Measurements from ENCODE around the gene LRGUK.

LRGUK gene

DNA sequence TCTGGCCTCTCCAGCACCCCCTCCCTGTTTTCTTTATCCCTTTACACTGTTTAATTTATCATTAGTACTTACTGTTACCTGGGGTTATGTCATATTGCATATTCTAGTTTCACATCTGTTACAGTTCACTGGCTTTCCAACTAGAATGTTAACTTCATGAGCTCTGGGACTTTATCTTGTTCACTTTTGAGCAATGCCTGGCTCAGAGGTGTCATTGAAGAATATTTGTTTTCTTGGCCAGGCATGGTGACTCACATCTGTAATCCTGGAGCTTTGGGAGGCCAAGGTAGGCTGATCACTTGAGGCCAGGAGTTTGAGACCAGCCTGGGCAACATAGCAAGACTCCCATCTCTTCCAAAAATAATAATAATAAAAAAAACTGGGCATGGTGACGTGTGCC is 40.7 kb downstream of the LRGUK start:
- TF ChIP-seq, protein P1, sequence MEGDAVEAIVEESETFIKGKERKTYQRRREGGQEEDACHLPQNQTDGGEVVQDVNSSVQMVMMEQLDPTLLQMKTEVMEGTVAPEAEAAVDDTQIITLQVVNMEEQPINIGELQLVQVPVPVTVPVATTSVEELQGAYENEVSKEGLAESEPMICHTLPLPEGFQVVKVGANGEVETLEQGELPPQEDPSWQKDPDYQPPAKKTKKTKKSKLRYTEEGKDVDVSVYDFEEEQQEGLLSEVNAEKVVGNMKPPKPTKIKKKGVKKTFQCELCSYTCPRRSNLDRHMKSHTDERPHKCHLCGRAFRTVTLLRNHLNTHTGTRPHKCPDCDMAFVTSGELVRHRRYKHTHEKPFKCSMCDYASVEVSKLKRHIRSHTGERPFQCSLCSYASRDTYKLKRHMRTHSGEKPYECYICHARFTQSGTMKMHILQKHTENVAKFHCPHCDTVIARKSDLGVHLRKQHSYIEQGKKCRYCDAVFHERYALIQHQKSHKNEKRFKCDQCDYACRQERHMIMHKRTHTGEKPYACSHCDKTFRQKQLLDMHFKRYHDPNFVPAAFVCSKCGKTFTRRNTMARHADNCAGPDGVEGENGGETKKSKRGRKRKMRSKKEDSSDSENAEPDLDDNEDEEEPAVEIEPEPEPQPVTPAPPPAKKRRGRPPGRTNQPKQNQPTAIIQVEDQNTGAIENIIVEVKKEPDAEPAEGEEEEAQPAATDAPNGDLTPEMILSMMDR (IDR thresholded peaks at IDR 0.05), result no peak
- DNase-seq (ENCODE audit: low spot score), result no peak
- Histone ChIP-seq H3K27ac (no peak overlapping the region), H3K4me3 (no peak overlapping the region)

DNA sequence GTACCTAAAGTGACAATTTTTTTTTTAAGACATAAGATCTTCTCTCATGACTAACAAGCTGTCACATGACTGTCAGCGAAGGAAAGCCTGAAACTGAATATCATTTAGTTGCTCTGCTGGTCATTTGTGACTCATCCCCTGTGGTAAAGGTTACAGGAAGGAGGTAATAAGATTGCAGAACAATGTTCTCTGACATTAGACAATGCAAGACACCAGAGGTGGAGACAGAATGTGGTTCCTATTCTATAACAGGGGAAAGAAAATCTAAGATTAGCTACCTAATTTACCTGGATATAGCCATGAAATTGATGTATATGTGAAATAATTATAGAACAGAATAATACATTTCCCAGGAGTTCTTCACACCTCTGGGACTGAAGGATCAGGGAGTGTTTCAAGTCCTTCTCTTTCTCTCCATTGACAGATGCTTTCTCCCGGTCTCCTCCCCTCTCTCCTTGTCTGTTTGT is 47.7 kb downstream of the LRGUK start:
- DNase-seq (ENCODE audit: low spot score), result no peak
- no peak overlapping the region for H3K4me3 ChIP-seq
- no peak overlapping the region for H3K27ac ChIP-seq
- TF ChIP-seq, protein P1 (IDR thresholded peaks at IDR 0.05), result no peak

DNA sequence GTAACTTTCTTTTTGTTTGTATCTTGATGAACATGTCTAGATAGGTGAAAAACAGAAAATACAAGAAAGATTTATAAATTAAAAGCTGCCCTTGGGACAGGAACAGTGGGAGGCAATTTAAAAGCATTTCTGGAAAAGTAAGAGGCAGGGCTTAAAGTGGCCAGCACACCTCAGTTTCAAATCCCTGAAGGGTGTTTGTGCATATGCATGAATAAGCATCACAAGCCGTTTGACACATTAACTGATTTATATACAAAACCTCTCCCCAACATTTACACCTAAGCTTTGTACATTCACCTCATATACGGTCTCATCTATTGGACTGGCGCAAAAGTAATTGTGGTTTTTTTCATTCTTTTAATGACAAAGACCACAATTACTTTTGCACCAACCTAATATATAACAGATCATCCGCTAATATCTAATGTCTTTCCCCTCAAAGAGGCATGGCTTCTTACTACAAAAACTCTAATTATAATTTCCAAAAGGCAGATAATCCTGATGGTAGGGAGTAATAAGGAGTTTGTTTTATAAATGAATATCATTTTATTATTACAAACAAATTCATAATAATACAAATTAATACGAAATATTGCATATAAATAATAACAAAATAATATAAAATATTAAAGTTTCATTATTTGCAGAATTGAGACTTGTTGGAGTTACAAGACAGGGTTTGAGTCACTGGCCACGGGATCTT is 48.3 kb downstream of the LRGUK start:
- TF ChIP-seq, protein P1 (IDR thresholded peaks at IDR 0.05), result no peak
- no peak for DNase-seq (ENCODE audit: low spot score)
- no peak overlapping the region for H3K4me3 ChIP-seq
- H3K27ac ChIP-seq, result no peak overlapping the region

DNA sequence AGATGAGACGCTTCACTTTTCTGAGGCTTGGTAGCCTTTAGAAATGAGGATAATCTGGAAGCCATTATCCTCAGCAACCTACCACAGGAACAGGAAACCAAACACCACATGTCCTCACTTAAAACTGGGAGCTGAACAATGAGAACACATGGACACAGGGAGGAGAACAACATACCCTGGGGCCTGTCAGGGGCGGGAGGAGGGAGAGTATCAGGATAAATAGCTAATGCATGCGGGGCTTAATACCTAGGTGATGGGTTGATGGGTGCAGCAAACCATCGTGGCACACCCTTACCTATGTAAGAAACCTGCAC is 48.9 kb downstream of the LRGUK start:
- H3K4me3 ChIP-seq, result no peak overlapping the region
- no peak for DNase-seq (ENCODE audit: low spot score)
- H3K27ac ChIP-seq, result no peak overlapping the region
- TF ChIP-seq, protein P1 (IDR thresholded peaks at IDR 0.05), result no peak

DNA sequence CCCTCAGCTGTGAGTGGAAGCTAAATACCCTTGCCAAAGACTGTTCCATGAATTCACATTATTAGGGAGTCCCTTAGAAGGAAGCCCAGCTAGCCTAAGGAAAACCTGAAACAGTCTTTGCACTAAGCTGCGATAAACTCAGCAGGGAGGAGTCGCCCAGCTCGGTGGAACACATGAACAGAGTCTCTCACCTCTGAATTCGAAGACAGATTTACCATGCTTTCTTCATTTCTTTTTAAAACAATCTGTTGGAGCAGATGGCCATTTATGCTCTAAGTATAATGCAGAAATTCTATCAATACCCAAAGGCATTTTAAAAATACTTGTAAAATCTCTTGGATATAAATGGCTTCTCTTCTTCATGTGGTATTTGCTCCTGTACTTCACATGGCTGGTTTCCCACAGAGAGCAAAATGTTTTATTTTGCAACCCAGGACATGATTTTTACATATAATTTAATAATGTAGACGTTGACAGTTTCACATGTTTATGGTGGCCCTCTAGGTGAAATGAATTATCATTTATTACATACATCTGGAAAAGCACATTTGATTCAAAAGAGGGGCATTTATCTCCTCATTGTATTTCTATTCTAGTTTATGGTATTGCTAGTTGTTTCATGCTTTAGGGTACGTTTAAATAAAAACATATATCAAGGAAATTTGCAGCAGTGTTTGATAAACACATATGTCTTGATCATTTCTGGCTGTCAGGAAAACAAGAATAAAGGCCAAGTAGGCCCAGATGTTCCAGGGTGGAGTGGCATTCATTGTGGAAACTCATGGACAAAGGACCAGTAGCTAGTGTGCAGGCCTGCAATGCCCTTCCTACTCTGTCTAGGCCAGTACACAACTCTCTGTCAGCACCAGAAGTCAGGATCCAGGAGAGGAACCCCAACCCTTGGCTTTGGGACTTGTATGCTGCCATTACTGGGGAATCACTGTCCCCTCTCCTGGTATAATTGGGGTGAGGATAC is 52.2 kb downstream of the LRGUK start:
- TF ChIP-seq, protein P1 (IDR thresholded peaks at IDR 0.05), result no peak
- no peak overlapping the region for H3K4me3 ChIP-seq
- no peak for DNase-seq (ENCODE audit: low spot score)
- no peak overlapping the region for H3K27ac ChIP-seq

DNA sequence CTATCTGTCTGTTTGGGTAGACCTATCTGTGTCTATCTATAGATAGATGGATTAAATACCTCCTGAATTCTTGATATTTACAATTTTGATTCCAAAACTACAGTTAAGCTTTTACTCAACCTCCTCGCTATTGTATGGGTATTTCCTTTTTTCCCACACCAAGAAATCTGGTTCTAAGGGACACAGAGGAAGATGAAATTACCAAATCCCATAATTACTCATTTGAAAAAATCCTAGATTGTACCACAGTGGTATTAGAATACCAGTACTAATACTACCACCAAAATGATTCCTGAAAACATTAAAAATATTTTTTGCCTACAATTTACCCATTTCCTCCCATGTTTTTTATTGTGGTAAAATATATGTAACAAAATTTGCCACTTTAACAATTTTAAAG is 53.2 kb downstream of the LRGUK start:
- H3K4me3 ChIP-seq, result no peak overlapping the region
- no peak for DNase-seq (ENCODE audit: low spot score)
- no peak overlapping the region for H3K27ac ChIP-seq
- TF ChIP-seq, protein P1 (IDR thresholded peaks at IDR 0.05), result no peak

Data from coronary artery (tissue), 2 donors.